Prostate gland (tissue), 2 donors: ENCODE results near the gene APOBEC3G. TPM values are rescaled to one million over a fixed set of nuclear protein-coding genes. Genes with fewer than 3 reads are reported as not detected.

Experiments used
- DNase-seq: peaks from one replicate; pipeline ENCODE4 v3.0.0-alpha.2; 2019; ENCODE audit warnings: low spot score
- H3K27ac ChIP-seq, 2 donors: fragments of 200-600 bp; sonication (generic); 2 replicates each; pipeline ENCODE4 v1.5.1; 2017 to 2019
- H3K27me3 ChIP-seq: fragments of 200-600 bp; sonication (generic); replicated peaks from 2 replicates; pipeline ENCODE4 v1.5.1; 2019; ENCODE audit not compliant: insufficient read depth
- H3K36me3 ChIP-seq, 2 donors: fragments of 200-600 bp; sonication (generic); 1 replicate in 1 of 2; 2 replicates in 1 of 2; pipeline versions ENCODE4 v1.5.1 to v1.8.1; 2017 to 2019
- H3K4me1 ChIP-seq: fragments of 200-600 bp; sonication (generic); replicated peaks from 2 replicates; pipeline ENCODE4 v1.5.1; 2019
- H3K4me3 ChIP-seq, 2 donors: fragments of 200-600 bp; sonication (generic); 2 replicates each; pipeline ENCODE4 v1.5.1; 2017 to 2019
- H3K9me3 ChIP-seq: fragments of 200-600 bp; sonication (generic); 2 replicates; pipeline ENCODE4 v1.5.1; 2017
- CTCF ChIP-seq, 4 experiments: fragments of 200-600 bp in 2 of 4; fragments of 450-650 bp in 2 of 4; sonication (generic) in 2 of 4; IDR thresholded peaks; 1 replicate in 3 of 4; 2 replicates in 1 of 4; pipeline ENCODE4 v1.5.1; 2016 to 2019; ENCODE audit warnings: antibody characterized with exemption in 4 of 4, mild to moderate bottlenecking in 2 of 4, moderate library complexity in 2 of 4
- POLR2A ChIP-seq: fragments of 450-650 bp; IDR thresholded peaks from one replicate; pipeline ENCODE4 v1.6.1; 2016; ENCODE audit warnings: antibody characterized with exemption, mild to moderate bottlenecking
- POLR2AphosphoS5 ChIP-seq: sonication (generic); formaldehyde crosslinking; IDR thresholded peaks from one replicate; pipeline ENCODE4 v1.6.1; 2017; ENCODE audit warnings: antibody characterized with exemption
- WGBS: methylation state at CpG from one replicate; pipeline ENCODE4 v1.1.5; 2018; 5-methylcytosine and 5-hydroxymethylcytosine counted together
- intact Hi-C: fragments of 100-400 bp; cut with DNase I; formaldehyde crosslinking; loops from one replicate; pipeline ENCODE4 v1.14.2; 2022
- total RNA-seq, 2 donors: library from RNA; depleted of rRNA; stranded (reverse); fragments of >200 nt; gene quantifications; one replicate each; pipeline ENCODE4 v1.1.0, GENCODE V29; 2016

Gene APOBEC3G
- total RNA-seq, 2 donors from 2014 or later = 17.7 to 52.3 TPM

DNA sequence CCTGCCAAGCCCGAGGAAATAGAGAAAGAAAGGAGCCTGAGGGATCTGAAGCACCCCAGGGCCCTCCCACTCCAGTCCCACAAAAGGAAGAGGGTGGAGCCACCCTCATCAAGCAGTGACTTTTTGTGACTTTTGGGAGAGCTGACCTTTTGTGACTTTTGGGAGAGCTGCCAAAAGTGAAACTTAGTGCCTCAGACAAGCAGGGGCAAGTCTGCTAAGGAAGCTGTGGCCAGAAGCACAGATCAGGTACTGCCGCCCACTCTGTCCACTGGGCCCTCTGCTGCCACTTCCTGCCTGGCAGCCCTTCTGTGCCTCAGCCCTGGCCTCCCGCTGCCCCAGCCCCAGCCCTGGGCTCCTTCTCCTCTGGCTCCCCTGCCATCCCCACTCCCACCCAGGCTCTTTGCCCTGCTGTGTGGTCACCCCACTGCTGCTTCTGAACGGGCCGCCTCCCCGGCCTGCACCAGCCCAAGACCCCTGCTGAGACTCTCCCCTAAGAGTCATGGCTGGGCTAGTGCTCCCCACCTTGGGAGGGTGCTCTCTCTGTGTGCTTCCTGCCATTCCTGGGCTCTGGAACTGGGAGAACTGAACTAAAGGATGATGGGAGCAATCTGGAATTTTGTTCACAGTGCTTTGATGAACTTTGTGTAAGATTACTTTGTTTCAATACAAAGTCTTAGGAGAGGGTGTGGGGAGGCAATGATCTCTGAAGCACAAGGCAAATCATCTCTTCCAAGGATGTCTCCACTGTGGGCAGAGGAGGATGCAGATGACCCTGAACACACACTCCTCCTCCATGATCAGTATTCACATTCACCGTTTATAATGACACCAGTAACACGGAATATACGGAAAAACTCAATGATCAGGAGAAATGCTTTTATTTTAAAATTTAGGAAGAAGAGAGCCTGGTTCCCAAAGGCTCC, 20.3 kb downstream of the APOBEC3G start, which contains the start of gene APOBEC3H:
Gene APOBEC3H (plus strand): TSS at position 147 of the 923 bp plus-strand sequence. CDS start 3,035 bp downstream, outside the sequence.
- no peak for TF ChIP-seq POLR2A
- TF ChIP-seq POLR2AphosphoS5 = no peak
- no peak for TF ChIP-seq CTCF (IDR thresholded peaks at IDR 0.05)
- H3K27ac ChIP-seq = peak within 1 kb of the TSS; percentile 19 to 42
- H3K36me3 ChIP-seq = no peaks in the 10 kb centered on the region
- DNase-seq = peak; percentile 21
- H3K9me3 ChIP-seq = no peaks in the 10 kb centered on the region
- 63% methylated on average over 9 of the region's 9 CpGs for WGBS
- no peak within 1 kb of the TSS for H3K4me3 ChIP-seq
- no peaks in the 10 kb centered on the region for H3K4me1 ChIP-seq
- H3K27me3 ChIP-seq = no peaks in the 10 kb centered on the region
- intact Hi-C loops = no loop called here

DNA sequence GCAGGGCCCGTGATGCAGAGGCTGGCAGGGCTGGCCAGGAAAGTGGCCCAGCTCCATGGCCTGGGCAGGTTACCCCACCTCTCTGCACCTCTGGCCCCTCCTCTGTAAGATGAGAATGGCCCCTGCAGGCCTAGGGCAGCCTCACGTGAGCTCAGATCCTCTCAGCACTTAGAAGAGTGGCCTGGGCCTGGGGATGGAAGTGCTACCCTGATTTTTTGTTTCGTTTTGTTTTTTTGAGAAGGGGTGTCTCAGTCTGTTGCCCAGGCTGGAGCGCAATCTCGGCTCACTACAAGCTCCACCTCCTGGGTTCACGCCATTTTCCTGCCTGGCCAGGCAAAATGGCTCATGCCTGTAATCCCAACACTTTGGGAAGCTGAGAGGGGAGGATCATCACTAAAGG, 21.0 kb downstream of the APOBEC3G start:
- intact Hi-C loops = no loop called here
- 53% methylated on average over 6 of the region's 6 CpGs for WGBS
- no peaks in the 10 kb centered on the region for H3K27me3 ChIP-seq
- no peaks in the 10 kb centered on the region for H3K9me3 ChIP-seq
- no peak overlapping the region for H3K4me3 ChIP-seq
- no peaks in the 10 kb centered on the region for H3K4me1 ChIP-seq
- no peak for DNase-seq
- TF ChIP-seq POLR2AphosphoS5 = no peak
- TF ChIP-seq POLR2A = no peak
- TF ChIP-seq CTCF (IDR thresholded peaks at IDR 0.05) = no peak
- no peaks in the 10 kb centered on the region for H3K36me3 ChIP-seq
- no peak overlapping the region for H3K27ac ChIP-seq

DNA sequence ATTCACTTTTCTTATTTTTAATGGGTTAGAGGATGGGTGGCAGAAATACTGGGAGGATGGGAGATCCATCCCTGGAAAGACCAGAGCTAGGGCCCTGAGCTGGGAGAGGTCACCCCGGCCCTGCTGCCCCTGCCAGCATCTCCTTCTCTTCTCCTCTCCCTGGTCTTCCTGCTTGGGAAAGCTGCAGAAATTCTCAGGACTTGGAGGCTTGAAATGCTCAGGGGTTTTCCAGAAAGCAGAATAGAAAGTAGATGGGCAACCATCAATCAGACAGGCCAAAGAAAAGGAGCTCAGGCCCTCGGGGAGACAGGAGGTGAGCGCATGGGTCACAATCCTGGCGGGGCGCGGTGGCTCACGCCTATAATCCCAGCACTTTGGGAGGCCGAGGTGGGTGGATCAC, 21.5 kb downstream of the APOBEC3G start:
- no peaks in the 10 kb centered on the region for H3K9me3 ChIP-seq
- no peak overlapping the region for H3K4me3 ChIP-seq
- no peak for TF ChIP-seq POLR2AphosphoS5
- TF ChIP-seq POLR2A = no peak
- TF ChIP-seq CTCF (IDR thresholded peaks at IDR 0.05) = no peak
- no peak for DNase-seq
- H3K4me1 ChIP-seq = no peaks in the 10 kb centered on the region
- WGBS = 82% methylated on average over 8 of the region's 8 CpGs
- no peaks in the 10 kb centered on the region for H3K27me3 ChIP-seq
- no peaks in the 10 kb centered on the region for H3K36me3 ChIP-seq
- intact Hi-C loops = no loop called here
- H3K27ac ChIP-seq = no peak overlapping the region

- Histone ChIP-seq H3K36me3 (no peaks in the 10 kb centered on the region), H3K27me3 (no peaks in the 10 kb centered on the region), H3K9me3 (no peaks in the 10 kb centered on the region), H3K27ac (no peak overlapping the region), H3K4me3 (no peak overlapping the region), H3K4me1 (no peaks in the 10 kb centered on the region)
- DNase-seq = no peak
- TF ChIP-seq CTCF (IDR thresholded peaks at IDR 0.05) (no peak), POLR2A (no peak), POLR2AphosphoS5 (no peak)
- 85% methylated on average over 11 of the region's 13 CpGs for WGBS
- intact Hi-C loops = no loop called here
Measured at GRCh38 chr22:39101226-39101625, 24.2 kb downstream of the APOBEC3G start.

GRCh38 chr22:39103431-39103830, 26.4 kb downstream of the APOBEC3G start:
- Histone ChIP-seq H3K4me3 (no peak overlapping the region), H3K36me3 (no peaks in the 10 kb centered on the region), H3K27ac (no peak overlapping the region), H3K27me3 (no peaks in the 10 kb centered on the region), H3K4me1 (no peaks in the 10 kb centered on the region), H3K9me3 (no peaks in the 10 kb centered on the region)
- intact Hi-C loops = no loop called here
- DNase-seq = no peak
- no peak for TF ChIP-seq POLR2A
- TF ChIP-seq CTCF (IDR thresholded peaks at IDR 0.05) = no peak
- no peak for TF ChIP-seq POLR2AphosphoS5
- WGBS = 82% methylated on average over 2 of the region's 2 CpGs
